Measurements from ENCODE around the gene ZNF608. TPM values are rescaled to one million over a fixed set of nuclear protein-coding genes. Genes with fewer than 3 reads are reported as not detected.
A peak's percentile ranks its signal among the peaks of the same experiment; 100 is the strongest.

The ZNF608 gene
- total and polyA plus RNA-seq, 2 experiments from 2014 or later, result 12.4 to 30.0 TPM

- H3K27me3 ChIP-seq, result no peaks in the 10 kb centered on the region
- TF ChIP-seq EZH2phosphoT487 (IDR thresholded peaks at IDR 0.05; ENCODE audit: low read depth, severe bottlenecking, unreplicated experiment) (no peak), CTCF (IDR thresholded peaks at IDR 0.05; ENCODE audit: poor library complexity) (peak; percentile 0)
- H2AFZ ChIP-seq, result no peak overlapping the region
- H3K9me2 ChIP-seq (replicated peaks; ENCODE audit: insufficient read depth), result no peaks in the 10 kb centered on the region
- H3K4me3 ChIP-seq, result peak overlapping the region; percentile 65
- H3K36me3 ChIP-seq (replicated peaks; ENCODE audit: insufficient read depth, low read depth), result no peaks in the 10 kb centered on the region
- WGBS (ENCODE audit: low lambda C conversion rate, missing lambda C conversion rate), result 20% methylated on average over 8 of the region's 8 CpGs
- no peaks in the 10 kb centered on the region for H3K9me3 ChIP-seq (ENCODE audit: low read depth)
- no peak for DNase-seq (ENCODE audit: low spot score)
- H3K27ac ChIP-seq, result peak overlapping the region; percentile 91
- H4K20me1 ChIP-seq (ENCODE audit: insufficient read depth, poor library complexity, severe bottlenecking), result no peaks in the 10 kb centered on the region
- peak overlapping the region; percentile 78 for H3K4me2 ChIP-seq
- H3K79me2 ChIP-seq, result peaks cover 61% of the 10 kb centered on the region
- peaks cover 25% of the 10 kb centered on the region for H3K4me1 ChIP-seq (ENCODE audit: insufficient read depth)
These were observed 1.2 kb downstream of the ZNF608 start for GRCh38 chr5:124745007-124745927.

- Histone ChIP-seq H2AFZ (no peak overlapping the region), H3K9me3 (ENCODE audit: low read depth) (no peaks in the 10 kb centered on the region), H3K27me3 (no peaks in the 10 kb centered on the region), H3K4me3 (peak overlapping the region; percentile 65), H3K79me2 (peaks cover 70% of the 10 kb centered on the region), H3K4me2 (peak overlapping the region; percentile 78), H3K9me2 (replicated peaks; ENCODE audit: insufficient read depth) (no peaks in the 10 kb centered on the region), H3K4me1 (ENCODE audit: insufficient read depth) (peaks cover 26% of the 10 kb centered on the region), H3K36me3 (replicated peaks; ENCODE audit: insufficient read depth, low read depth) (no peaks in the 10 kb centered on the region), H4K20me1 (ENCODE audit: insufficient read depth, poor library complexity, severe bottlenecking) (no peaks in the 10 kb centered on the region), H3K27ac (peak overlapping the region; percentile 91)
- WGBS (ENCODE audit: low lambda C conversion rate, missing lambda C conversion rate), result 11% methylated on average over 27 of the region's 27 CpGs
- peak; percentile 6 for TF ChIP-seq CTCF (IDR thresholded peaks at IDR 0.05; ENCODE audit: poor library complexity)
- no peak for TF ChIP-seq EZH2phosphoT487 (IDR thresholded peaks at IDR 0.05; ENCODE audit: low read depth, severe bottlenecking, unreplicated experiment)
- no peak for TF ChIP-seq EZH2 (IDR thresholded peaks at IDR 0.05; ENCODE audit: borderline replicate concordance)
- DNase-seq (ENCODE audit: low spot score), result peak; percentile 51
These were observed 2.1 kb downstream of the ZNF608 start for GRCh38 chr5:124744170-124744971.

- Histone ChIP-seq H3K9me3 (ENCODE audit: low read depth) (no peaks in the 10 kb centered on the region), H3K4me3 (peak overlapping the region; percentile 65), H3K9me2 (replicated peaks; ENCODE audit: insufficient read depth) (no peaks in the 10 kb centered on the region), H3K4me1 (ENCODE audit: insufficient read depth) (peaks cover 33% of the 10 kb centered on the region), H2AFZ (no peak overlapping the region), H3K4me2 (peak overlapping the region; percentile 78), H3K27me3 (no peaks in the 10 kb centered on the region), H3K36me3 (replicated peaks; ENCODE audit: insufficient read depth, low read depth) (no peaks in the 10 kb centered on the region), H3K27ac (peak overlapping the region; percentile 91), H4K20me1 (ENCODE audit: insufficient read depth, poor library complexity, severe bottlenecking) (no peaks in the 10 kb centered on the region), H3K79me2 (peaks cover 70% of the 10 kb centered on the region)
- DNase-seq (ENCODE audit: low spot score), result peak; percentile 54
- no peak for TF ChIP-seq EZH2phosphoT487 (IDR thresholded peaks at IDR 0.05; ENCODE audit: low read depth, severe bottlenecking, unreplicated experiment)
- TF ChIP-seq CTCF (IDR thresholded peaks at IDR 0.05; ENCODE audit: poor library complexity), result no peak
- TF ChIP-seq EZH2 (IDR thresholded peaks at IDR 0.05; ENCODE audit: borderline replicate concordance), result no peak
- 18% methylated on average over 5 of the region's 5 CpGs for WGBS (ENCODE audit: low lambda C conversion rate, missing lambda C conversion rate)
These were observed 2.8 kb downstream of the ZNF608 start for GRCh38 chr5:124743602-124744169.

All from hepatocyte (in vitro differentiated cells).